HAP-1 (cell line): Measurements from ENCODE around the gene FLRT1.

ENCODE experiments used
- DNase-seq, 2 experiments: peaks; one replicate each; pipeline ENCODE4 v3.0.0-alpha.2; 2016 to 2020; ENCODE audit warnings: low spot score in 2 of 2
- H3K27me3 ChIP-seq: fragments of 250-450 bp; sonication (Bioruptor Pico); 2 replicates; pipeline ENCODE4 v1.5.1; 2020; ENCODE audit warnings: low read depth, mild to moderate bottlenecking, moderate library complexity
- H3K36me3 ChIP-seq: fragments of 250-450 bp; sonication (Bioruptor Pico); replicated peaks from 2 replicates; pipeline ENCODE4 v1.5.1; 2020; ENCODE audit warnings: mild to moderate bottlenecking
- H3K4me1 ChIP-seq: fragments of 250-450 bp; sonication (Bioruptor Pico); 2 replicates; pipeline ENCODE4 v1.5.1; 2020; ENCODE audit warnings: mild to moderate bottlenecking
- H3K4me3 ChIP-seq: fragments of 250-450 bp; sonication (Bioruptor Pico); 2 replicates; pipeline ENCODE4 v1.5.1; 2020; ENCODE audit warnings: mild to moderate bottlenecking, moderate library complexity
- H3K9me3 ChIP-seq: fragments of 250-450 bp; sonication (Bioruptor Pico); 2 replicates; pipeline ENCODE4 v1.5.1; 2020; ENCODE audit warnings: mild to moderate bottlenecking, moderate library complexity
- in situ Hi-C: fragments of 300-500 bp; cut with MboI; formaldehyde crosslinking; loops from 3 replicates; pipeline ENCODE4 v1.14.3; 2020; ENCODE audit warnings: low sequenced_read_pairs, inconsistent platforms, mixed read lengths

Gene FLRT1

GRCh38 chr11:64053699-64054098 is 18.0 kb downstream of the FLRT1 start:
- no peaks in the 10 kb centered on the region for H3K27me3 ChIP-seq
- in situ Hi-C loops, result no loop called here
- no peaks in the 10 kb centered on the region for H3K9me3 ChIP-seq
- DNase-seq, result no peak
- no peaks in the 10 kb centered on the region for H3K36me3 ChIP-seq
- no peaks in the 10 kb centered on the region for H3K4me1 ChIP-seq
- H3K4me3 ChIP-seq, result no peak overlapping the region

- H3K27me3 ChIP-seq, result no peaks in the 10 kb centered on the region
- H3K9me3 ChIP-seq, result no peaks in the 10 kb centered on the region
- H3K36me3 ChIP-seq, result no peaks in the 10 kb centered on the region
- H3K4me1 ChIP-seq, result no peaks in the 10 kb centered on the region
- in situ Hi-C loops, result no loop called here
- no peak overlapping the region for H3K4me3 ChIP-seq
- DNase-seq, result no peak
These were observed 19.3 kb downstream of the FLRT1 start for GRCh38 chr11:64055077-64055476.

DNA sequence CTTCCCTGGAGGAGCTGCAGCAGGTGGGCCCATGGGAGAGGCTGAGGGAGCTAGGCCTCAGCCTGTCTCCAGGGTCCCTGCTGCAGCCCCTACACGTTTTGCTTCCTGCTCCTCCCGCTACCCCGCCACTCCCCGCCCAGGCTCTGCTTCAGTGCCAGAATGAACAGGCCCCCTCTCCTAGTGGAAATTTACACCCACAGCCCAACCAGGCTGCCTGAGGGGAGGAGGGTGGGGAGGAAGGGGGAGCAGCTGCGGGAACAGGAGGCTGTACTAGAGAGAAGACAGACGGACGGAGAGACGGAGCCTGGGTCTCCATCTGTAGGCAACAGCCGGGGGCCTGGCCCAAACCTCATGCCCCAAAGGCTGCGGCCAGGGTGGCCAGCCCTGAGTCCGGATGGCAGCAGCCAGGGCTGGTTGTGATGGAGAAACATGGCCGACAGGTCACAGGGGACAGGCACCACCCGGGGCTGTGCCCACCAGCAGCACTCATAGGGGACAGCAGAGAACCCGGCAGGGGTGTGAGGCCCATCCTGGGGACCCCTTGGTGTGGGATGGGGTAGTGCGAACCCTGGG is 20.6 kb downstream of the FLRT1 start:
- H3K4me3 ChIP-seq, result no peak overlapping the region
- no peaks in the 10 kb centered on the region for H3K27me3 ChIP-seq
- no peak for DNase-seq
- no peaks in the 10 kb centered on the region for H3K36me3 ChIP-seq
- no peaks in the 10 kb centered on the region for H3K4me1 ChIP-seq
- no peaks in the 10 kb centered on the region for H3K9me3 ChIP-seq
- in situ Hi-C loops, result no loop called here

- Histone ChIP-seq H3K4me3 (no peak overlapping the region), H3K9me3 (no peaks in the 10 kb centered on the region), H3K4me1 (no peaks in the 10 kb centered on the region), H3K36me3 (no peaks in the 10 kb centered on the region), H3K27me3 (no peaks in the 10 kb centered on the region)
- in situ Hi-C loops, result no loop called here
- no peak for DNase-seq
These were observed 21.1 kb downstream of the FLRT1 start for GRCh38 chr11:64056861-64057260.

DNA sequence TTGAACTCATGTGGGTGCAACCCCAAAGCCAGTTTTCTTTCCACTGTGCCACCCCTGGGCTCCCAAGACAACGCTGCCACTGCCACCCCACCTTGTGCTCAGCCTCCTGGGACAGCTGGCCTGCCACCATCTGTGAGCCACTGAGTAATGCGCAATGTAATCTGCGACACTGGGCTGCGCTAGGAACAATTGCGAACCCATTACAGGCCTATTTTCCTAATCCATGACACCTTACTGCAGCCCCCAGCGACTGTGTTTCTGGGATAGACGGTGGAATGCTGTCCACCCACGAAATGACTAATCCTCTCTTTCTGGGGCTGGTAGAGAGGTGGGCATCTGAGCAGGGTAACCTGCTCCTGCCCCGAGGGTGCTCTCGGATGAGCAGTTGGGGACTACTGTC is 22.2 kb downstream of the FLRT1 start:
- DNase-seq, result no peak
- Histone ChIP-seq H3K36me3 (no peaks in the 10 kb centered on the region), H3K4me3 (no peak overlapping the region), H3K27me3 (no peaks in the 10 kb centered on the region), H3K9me3 (no peaks in the 10 kb centered on the region), H3K4me1 (no peaks in the 10 kb centered on the region)
- in situ Hi-C loops, result no loop called here

DNA sequence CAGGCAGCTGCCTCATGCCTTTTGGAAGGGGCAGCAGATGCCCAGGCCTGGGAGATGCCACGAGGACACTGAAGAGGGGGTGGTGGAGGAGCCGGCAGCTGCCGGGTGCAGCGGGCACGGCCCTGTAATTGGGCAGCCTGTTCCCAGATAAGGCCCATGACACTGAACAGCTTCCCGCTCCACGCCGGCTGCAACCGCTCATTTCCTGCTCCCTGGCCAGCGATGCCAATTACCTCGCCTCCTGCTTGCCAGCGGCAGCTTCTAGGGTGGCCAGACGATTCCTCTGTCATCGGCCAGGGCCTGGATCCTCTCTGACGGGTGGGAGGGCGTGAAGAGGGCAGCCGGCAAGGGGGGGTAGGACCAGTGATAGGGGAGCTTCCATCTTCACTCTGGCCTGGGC is 22.8 kb downstream of the FLRT1 start:
- no peaks in the 10 kb centered on the region for H3K27me3 ChIP-seq
- H3K9me3 ChIP-seq, result no peaks in the 10 kb centered on the region
- in situ Hi-C loops, result no loop called here
- DNase-seq, result no peak
- H3K36me3 ChIP-seq, result no peaks in the 10 kb centered on the region
- no peaks in the 10 kb centered on the region for H3K4me1 ChIP-seq
- no peak overlapping the region for H3K4me3 ChIP-seq

- no peak for DNase-seq
These were observed 23.8 kb downstream of the FLRT1 start for GRCh38 chr11:64059339-64060140.

DNA sequence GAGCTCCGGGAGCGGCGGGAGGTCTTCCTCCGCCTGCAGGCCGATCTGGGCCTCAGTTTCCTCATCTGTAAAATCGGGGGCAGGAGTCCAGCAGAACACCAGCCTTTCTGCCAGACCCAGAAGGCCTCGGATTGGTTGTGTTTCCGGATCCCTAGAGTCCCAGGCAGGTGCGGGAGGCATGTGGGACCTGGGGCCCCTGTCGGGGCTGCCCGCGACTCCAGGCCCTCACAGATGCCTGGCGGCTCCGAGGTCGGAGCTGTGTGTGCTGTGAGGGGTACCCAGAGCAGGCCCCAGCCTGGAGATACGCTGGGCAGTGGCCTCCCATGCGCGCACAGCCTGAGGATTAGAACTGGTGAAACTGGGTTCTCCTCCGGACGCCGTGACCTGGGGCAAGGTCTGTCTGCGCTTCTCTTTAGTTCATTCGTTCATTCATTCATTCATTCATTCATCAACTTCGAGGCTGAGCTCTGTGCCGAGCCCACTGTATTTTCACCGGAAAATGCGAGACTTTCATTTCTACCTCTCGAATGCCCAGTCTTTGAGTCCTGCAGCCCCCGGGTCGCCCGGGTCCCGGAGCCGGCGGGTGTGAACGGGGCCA is 24.6 kb downstream of the FLRT1 start:
- no peaks in the 10 kb centered on the region for H3K9me3 ChIP-seq
- H3K36me3 ChIP-seq, result no peaks in the 10 kb centered on the region
- DNase-seq, result no peak
- in situ Hi-C loops, result no loop called here
- H3K27me3 ChIP-seq, result no peaks in the 10 kb centered on the region
- H3K4me3 ChIP-seq, result no peak overlapping the region
- no peaks in the 10 kb centered on the region for H3K4me1 ChIP-seq

More at GRCh38 chr11:64059339-64060140, 23.8 kb downstream of the FLRT1 start:
- no peaks in the 10 kb centered on the region for H3K4me1 ChIP-seq
- H3K36me3 ChIP-seq, result no peaks in the 10 kb centered on the region
- in situ Hi-C loops, result no loop called here
- H3K27me3 ChIP-seq, result no peaks in the 10 kb centered on the region
- no peak overlapping the region for H3K4me3 ChIP-seq
- no peaks in the 10 kb centered on the region for H3K9me3 ChIP-seq

GRCh38 chr11:64060861-64061444 is 25.2 kb downstream of the FLRT1 start:
- Histone ChIP-seq H3K9me3 (no peaks in the 10 kb centered on the region), H3K27me3 (no peaks in the 10 kb centered on the region), H3K36me3 (no peaks in the 10 kb centered on the region), H3K4me1 (no peaks in the 10 kb centered on the region), H3K4me3 (no peak overlapping the region)
- DNase-seq, result no peak
- in situ Hi-C loops, result no loop called here

DNA sequence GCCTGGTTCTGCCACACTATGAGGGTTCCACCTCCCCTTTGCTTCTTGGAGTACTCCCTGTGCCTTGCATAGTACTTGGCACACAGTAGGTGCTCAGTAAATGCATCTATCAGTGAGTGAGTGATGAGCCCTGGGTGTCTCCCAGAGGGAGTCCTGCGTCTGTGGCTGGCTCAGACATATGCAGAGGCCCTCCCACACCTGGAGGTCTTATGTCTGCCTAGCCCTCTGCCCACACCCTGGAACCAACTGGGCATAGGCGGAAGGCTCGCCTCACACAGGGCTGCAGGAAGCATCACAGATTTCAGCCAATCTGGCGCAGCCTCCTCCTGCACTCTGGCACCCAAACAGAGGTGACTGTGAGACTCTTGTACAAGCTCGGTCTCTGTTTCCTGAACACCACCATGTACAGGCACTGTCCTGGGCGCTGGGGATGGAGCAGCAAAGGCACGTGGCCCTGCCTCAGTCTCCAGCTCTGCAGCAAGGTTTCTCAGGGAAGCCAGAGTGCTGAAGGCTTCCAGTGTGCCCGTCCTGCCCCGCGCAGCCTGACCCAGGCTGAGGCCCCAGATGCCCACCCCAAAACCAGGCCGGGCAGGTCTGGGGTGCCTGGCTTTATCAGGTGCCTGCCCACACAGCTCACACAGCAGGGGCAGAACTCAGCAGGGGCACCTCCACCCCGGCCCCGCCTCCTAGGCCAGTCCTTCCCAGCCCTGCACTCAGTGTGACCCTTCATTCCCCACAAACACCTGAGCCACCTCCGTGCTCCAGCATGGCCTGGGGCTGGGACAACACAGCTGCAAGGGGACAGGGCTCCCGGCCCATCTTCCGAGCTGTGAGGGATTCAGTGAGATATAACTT is 26.7 kb downstream of the FLRT1 start:
- no peaks in the 10 kb centered on the region for H3K4me1 ChIP-seq
- H3K36me3 ChIP-seq, result no peaks in the 10 kb centered on the region
- no peaks in the 10 kb centered on the region for H3K27me3 ChIP-seq
- in situ Hi-C loops, result no loop called here
- H3K9me3 ChIP-seq, result no peaks in the 10 kb centered on the region
- DNase-seq, result no peak
- H3K4me3 ChIP-seq, result no peak overlapping the region

- Histone ChIP-seq H3K4me3 (no peak overlapping the region), H3K4me1 (no peaks in the 10 kb centered on the region), H3K36me3 (no peaks in the 10 kb centered on the region), H3K9me3 (no peaks in the 10 kb centered on the region), H3K27me3 (no peaks in the 10 kb centered on the region)
- in situ Hi-C loops, result no loop called here
- no peak for DNase-seq
These were observed 28.0 kb downstream of the FLRT1 start for GRCh38 chr11:64063777-64064176.

- Histone ChIP-seq H3K4me1 (no peaks in the 10 kb centered on the region), H3K36me3 (no peaks in the 10 kb centered on the region)
- in situ Hi-C loops, result no loop called here
These were observed 28.8 kb downstream of the FLRT1 start for GRCh38 chr11:64064374-64065140.

GRCh38 chr11:64065141-64065465 is 29.4 kb downstream of the FLRT1 start:
- no peaks in the 10 kb centered on the region for H3K4me1 ChIP-seq

More at GRCh38 chr11:64064374-64065140, 28.8 kb downstream of the FLRT1 start:
- Histone ChIP-seq H3K9me3 (no peaks in the 10 kb centered on the region), H3K27me3 (no peaks in the 10 kb centered on the region), H3K4me3 (no peak overlapping the region)
- DNase-seq, result no peak

More at GRCh38 chr11:64065141-64065465, 29.4 kb downstream of the FLRT1 start:
- Histone ChIP-seq H3K27me3 (no peaks in the 10 kb centered on the region), H3K36me3 (no peaks in the 10 kb centered on the region), H3K9me3 (no peaks in the 10 kb centered on the region), H3K4me3 (no peak overlapping the region)
- no peak for DNase-seq
- in situ Hi-C loops, result no loop called here
